Measurements from ENCODE around the gene MBD6.

- TF ChIP-seq EZH2 (IDR thresholded peaks at IDR 0.05; ENCODE audit: borderline replicate concordance, low read depth, low read length, poor library complexity, severe bottlenecking) (no peak), CTCF (conservative IDR thresholded peaks at IDR 0.05; ENCODE audit: low read depth, low read length) (no peak)
Observed at GRCh38 chr12:57515408-57515933, 7.2 kb upstream of the MBD6 start.

Data from A673 (cell line).